OCI-LY1 (cell line): ENCODE measurements around the gene DCC.

Experiments
- CTCF ChIP-seq: fragments of 200-600 bp; sonication (generic), shearing (Covaris generic); IDR thresholded peaks from 2 replicates; pipeline ENCODE4 v1.5.1; 2017; ENCODE audit warnings: mild to moderate bottlenecking, antibody characterized with exemption, low read length, moderate library complexity, mixed read lengths
- EZH2 ChIP-seq: fragments of 200-600 bp; sonication (generic), shearing (Covaris generic); IDR thresholded peaks from 2 replicates; pipeline ENCODE4 v1.8.0; 2017; ENCODE audit warnings: borderline replicate concordance, mixed run types, mild to moderate bottlenecking, antibody characterized with exemption, low read length, moderate library complexity, mixed read lengths

DNA sequence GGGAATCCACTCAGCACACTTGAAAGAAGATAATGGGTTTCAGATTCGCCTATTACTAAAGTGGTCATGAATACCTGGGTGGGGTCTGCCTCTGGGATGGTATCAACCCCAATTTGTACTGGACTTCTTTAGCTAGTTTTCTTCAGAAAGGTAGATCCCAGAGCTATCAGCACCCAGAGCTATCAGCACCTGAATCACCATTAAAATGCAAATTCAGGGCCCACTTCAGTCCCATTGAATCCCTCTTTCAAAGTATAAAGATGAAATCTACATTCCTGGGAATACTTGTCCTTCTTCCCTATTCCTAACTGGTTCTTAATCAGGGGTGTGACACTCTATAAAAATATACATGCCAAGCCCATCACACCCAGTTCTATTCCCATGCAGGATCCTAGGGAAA is 914.3 kb downstream of the DCC start:
- TF ChIP-seq CTCF (no peak), EZH2 (no peak)
